Measurements from ENCODE around the gene EHD4. TPM values are rescaled to one million over a fixed set of nuclear protein-coding genes. Genes with fewer than 3 reads are reported as not detected.

The EHD4 gene
- total RNA-seq, 2 donors from 2014 or later, result 13.8 to 16.9 TPM

DNA sequence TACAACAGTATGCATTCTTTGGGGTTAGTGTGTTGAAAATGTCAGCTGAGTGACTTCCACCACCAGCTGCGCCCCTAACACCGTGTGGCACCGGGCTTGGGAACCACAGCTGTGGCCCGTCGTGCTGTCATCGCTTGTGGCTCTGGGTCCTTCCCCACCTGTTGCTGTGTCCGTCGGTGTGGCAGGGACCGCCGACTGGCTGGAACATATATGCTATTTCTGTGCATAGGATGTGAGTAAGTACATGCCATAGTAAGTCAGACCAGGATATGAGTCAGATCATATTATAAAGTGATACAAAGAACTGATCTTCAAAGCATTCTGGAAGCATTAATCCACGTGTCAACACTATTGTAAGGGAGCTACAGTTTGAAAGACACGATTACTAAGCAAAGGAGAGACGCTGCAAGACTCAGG is 31.9 kb downstream of the EHD4 start:
- H3K36me3 ChIP-seq (replicated peaks in 1 of 2; ENCODE audit: insufficient read depth in 1 of 2, low read depth in 2 of 2), result peaks cover 0 to 2% of the 10 kb centered on the region in 2 donors
- peak overlapping the region in 2 of 4 donors; percentile 7 to 38 for H3K27ac ChIP-seq
- no peak overlapping the region for H3K4me3 ChIP-seq
- H3K27me3 ChIP-seq, result no peaks in the 10 kb centered on the region
- TF ChIP-seq, protein P1, sequence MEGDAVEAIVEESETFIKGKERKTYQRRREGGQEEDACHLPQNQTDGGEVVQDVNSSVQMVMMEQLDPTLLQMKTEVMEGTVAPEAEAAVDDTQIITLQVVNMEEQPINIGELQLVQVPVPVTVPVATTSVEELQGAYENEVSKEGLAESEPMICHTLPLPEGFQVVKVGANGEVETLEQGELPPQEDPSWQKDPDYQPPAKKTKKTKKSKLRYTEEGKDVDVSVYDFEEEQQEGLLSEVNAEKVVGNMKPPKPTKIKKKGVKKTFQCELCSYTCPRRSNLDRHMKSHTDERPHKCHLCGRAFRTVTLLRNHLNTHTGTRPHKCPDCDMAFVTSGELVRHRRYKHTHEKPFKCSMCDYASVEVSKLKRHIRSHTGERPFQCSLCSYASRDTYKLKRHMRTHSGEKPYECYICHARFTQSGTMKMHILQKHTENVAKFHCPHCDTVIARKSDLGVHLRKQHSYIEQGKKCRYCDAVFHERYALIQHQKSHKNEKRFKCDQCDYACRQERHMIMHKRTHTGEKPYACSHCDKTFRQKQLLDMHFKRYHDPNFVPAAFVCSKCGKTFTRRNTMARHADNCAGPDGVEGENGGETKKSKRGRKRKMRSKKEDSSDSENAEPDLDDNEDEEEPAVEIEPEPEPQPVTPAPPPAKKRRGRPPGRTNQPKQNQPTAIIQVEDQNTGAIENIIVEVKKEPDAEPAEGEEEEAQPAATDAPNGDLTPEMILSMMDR (IDR thresholded peaks at IDR 0.05), result no peak
- no peak for TF ChIP-seq POLR2A (IDR thresholded peaks at IDR 0.05)
- WGBS, 2 donors, result 78 to 92% methylated on average over 3 to 13 of the region's 13 CpGs
- intact Hi-C loops (cut with DNase I), result no loop called here
- peaks cover 12% of the 10 kb centered on the region for H3K4me1 ChIP-seq
- no peak for DNase-seq
- ATAC-seq, result no peak
- no peaks in the 10 kb centered on the region for H3K9me3 ChIP-seq

DNA sequence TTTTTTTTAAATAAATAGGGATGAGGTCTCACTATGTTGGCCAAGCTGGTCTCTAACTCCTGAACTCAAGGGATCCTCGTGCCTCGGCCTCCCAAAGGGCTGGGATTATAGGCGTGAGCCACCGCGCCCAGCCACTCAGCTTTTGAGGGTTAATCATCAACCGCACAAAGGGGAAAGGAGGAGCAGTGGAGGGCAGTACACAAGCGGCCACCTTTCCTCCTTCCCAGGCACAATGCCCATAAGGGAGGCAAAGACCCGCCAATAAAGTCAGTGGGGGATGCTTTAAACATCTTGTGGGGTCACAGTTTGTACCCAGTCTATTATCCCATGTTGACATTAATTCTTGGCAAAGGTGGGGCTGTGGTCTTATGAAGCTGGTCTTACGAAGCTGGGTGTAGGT is 32.4 kb downstream of the EHD4 start:
- Histone ChIP-seq H3K4me1 (peaks cover 12% of the 10 kb centered on the region), H3K4me3 (no peak overlapping the region), H3K36me3 (replicated peaks in 1 of 2; ENCODE audit: insufficient read depth in 1 of 2, low read depth in 2 of 2) (peaks cover 0 to 2% of the 10 kb centered on the region in 2 donors), H3K9me3 (no peaks in the 10 kb centered on the region), H3K27me3 (no peaks in the 10 kb centered on the region), H3K27ac (peak overlapping the region in 1 of 4 donors; percentile 38)
- WGBS, 2 donors, result 85 to 89% methylated on average over 8 to 9 of the region's 9 CpGs
- TF ChIP-seq, protein P1 (IDR thresholded peaks at IDR 0.05), result no peak
- TF ChIP-seq POLR2A (IDR thresholded peaks at IDR 0.05), result no peak
- no peak for ATAC-seq
- no peak for DNase-seq
- intact Hi-C loops (cut with DNase I), result no loop called here

DNA sequence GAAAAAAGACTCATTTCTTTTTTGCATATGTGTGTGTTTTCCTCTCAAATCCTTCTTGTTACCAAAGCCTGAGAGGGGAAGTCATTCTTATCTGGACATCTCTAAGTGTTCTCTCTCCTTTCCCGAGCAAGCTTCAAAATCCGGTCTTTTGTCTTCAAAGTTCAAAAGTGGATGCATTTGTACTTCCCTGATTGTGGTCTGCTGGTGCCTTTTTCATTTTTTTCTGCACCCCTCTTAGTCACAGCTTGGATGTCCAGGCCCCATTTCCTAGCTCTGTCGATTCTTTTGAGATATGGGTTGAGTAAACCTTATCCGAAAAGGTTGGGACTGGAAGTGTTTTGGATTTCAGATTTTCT is 34.8 kb downstream of the EHD4 start:
- Histone ChIP-seq H3K4me3 (no peak overlapping the region), H3K27ac (peak overlapping the region in 2 of 4 donors; percentile 50 to 54), H3K36me3 (replicated peaks in 1 of 2; ENCODE audit: insufficient read depth in 1 of 2, low read depth in 2 of 2) (peaks cover 0 to 2% of the 10 kb centered on the region in 2 donors), H3K27me3 (no peaks in the 10 kb centered on the region), H3K9me3 (no peaks in the 10 kb centered on the region), H3K4me1 (peaks cover 21% of the 10 kb centered on the region)
- no peak for ATAC-seq
- TF ChIP-seq POLR2A (IDR thresholded peaks at IDR 0.05), result no peak
- TF ChIP-seq, protein P1 (IDR thresholded peaks at IDR 0.05), result no peak
- intact Hi-C loops (cut with DNase I), result no loop called here
- WGBS, 2 donors, result 69 to 70% methylated on average over 4 of the region's 4 CpGs
- no peak for DNase-seq

DNA sequence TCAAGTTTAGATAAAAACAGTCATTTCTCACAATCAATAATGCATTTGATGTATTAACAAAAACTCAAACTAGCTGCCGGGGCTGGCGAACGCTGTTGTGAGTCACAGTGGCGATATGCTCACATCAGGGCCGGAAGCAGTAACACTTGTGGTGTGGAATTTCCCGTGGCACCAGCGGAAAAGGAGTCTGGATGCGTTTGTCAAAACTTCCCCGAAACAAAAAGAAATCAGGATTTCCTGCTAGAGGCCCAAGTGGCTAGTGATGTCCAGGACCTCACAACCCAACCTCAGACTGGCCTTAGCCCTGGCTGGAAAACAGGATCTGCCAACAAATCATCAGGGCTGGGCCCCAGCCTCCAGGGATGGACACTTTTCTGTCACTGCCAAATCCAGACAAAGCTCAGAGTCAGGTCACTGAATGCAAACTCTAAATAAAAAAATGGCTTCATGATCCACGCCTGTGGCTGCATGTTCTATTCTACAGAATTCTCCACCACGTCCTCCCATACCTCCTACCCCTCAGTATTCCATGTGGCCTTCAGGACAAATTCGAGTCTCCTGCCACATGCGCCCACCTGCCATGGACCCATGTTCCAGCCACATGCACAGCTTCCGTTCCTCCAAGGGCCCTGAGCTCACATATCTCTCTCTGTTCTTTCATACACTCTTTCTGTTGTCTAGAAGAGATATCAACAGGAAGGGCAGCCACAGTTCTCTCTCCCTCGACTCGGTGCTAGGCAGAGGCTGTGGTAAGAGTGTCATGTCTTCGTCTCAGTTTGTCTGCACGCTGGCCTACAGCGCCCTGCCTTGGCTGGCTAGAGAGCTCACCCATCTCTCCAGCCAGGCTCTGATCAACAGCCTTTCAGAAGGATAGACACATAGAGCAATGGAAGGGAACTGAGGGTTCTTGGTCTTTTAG is 35.4 kb downstream of the EHD4 start:
- peak in 2 of 4 donors; percentile 25 to 35 for DNase-seq
- intact Hi-C loops (cut with DNase I), result no loop called here
- Histone ChIP-seq H3K36me3 (replicated peaks in 1 of 2; ENCODE audit: insufficient read depth in 1 of 2, low read depth in 2 of 2) (no peaks in the 10 kb centered on the region), H3K9me3 (no peaks in the 10 kb centered on the region), H3K27me3 (no peaks in the 10 kb centered on the region), H3K4me3 (no peak overlapping the region), H3K4me1 (peaks cover 21% of the 10 kb centered on the region), H3K27ac (peak overlapping the region in 2 of 4 donors; percentile 50 to 54)
- TF ChIP-seq, protein P1 (IDR thresholded peaks at IDR 0.05), result no peak
- no peak for TF ChIP-seq POLR2A (IDR thresholded peaks at IDR 0.05)
- ATAC-seq, result no peak
- 66 to 75% methylated on average over 19 of the region's 19 CpGs for WGBS, 2 donors

All from body of pancreas (tissue), 4 donors.